ENCODE data around the gene TMEM30A. TPM values are rescaled to one million over a fixed set of nuclear protein-coding genes. Genes with fewer than 3 reads are reported as not detected.

Gene TMEM30A
- total RNA-seq, 4 donors from 2014 or later = 28.9 to 86.2 (median 56.5) TPM

GRCh38 chr6:75327807-75328206, 43.2 kb upstream of the TMEM30A start:
- H3K27ac ChIP-seq = no peak overlapping the region
- 80 to 100% methylated on average over 1 of the region's 1 CpG for WGBS, 2 donors (ENCODE audit: low coverage in 1 of 2)
- no peaks in the 10 kb centered on the region for H3K27me3 ChIP-seq
- intact Hi-C loops (cut with DNase I; ENCODE audit: low total_unique reads) = no loop called here
- TF ChIP-seq POLR2AphosphoS5 (IDR thresholded peaks at IDR 0.05) = no peak
- no peak for TF ChIP-seq EP300 (IDR thresholded peaks at IDR 0.05; ENCODE audit: low read depth)
- TF ChIP-seq CTCF (IDR thresholded peaks at IDR 0.05) = no peak
- TF ChIP-seq POLR2A (IDR thresholded peaks at IDR 0.05) = no peak
- no peaks in the 10 kb centered on the region for H3K9me3 ChIP-seq
- no peaks in the 10 kb centered on the region for H3K36me3 ChIP-seq
- no peak overlapping the region for H3K4me3 ChIP-seq
- in situ Hi-C loops (cut with MboI; ENCODE audit: low pct_ligation_motif_present in 1 of 4, low pct_unique_long_range_greater_than_20kb in 1 of 4, low sequenced_read_pairs in 3 of 4) = no loop called here
- DNase-seq = no peak
- no peaks in the 10 kb centered on the region for H3K4me1 ChIP-seq

GRCh38 chr6:75326557-75327258, 42.1 kb upstream of the TMEM30A start:
- in situ Hi-C loops (cut with MboI; ENCODE audit: low pct_ligation_motif_present in 1 of 4, low pct_unique_long_range_greater_than_20kb in 1 of 4, low sequenced_read_pairs in 3 of 4) = no loop called here
- Histone ChIP-seq H3K4me1 (no peaks in the 10 kb centered on the region), H3K27me3 (no peaks in the 10 kb centered on the region), H3K9me3 (no peaks in the 10 kb centered on the region), H3K36me3 (no peaks in the 10 kb centered on the region), H3K4me3 (no peak overlapping the region), H3K27ac (no peak overlapping the region)
- WGBS, 2 donors (ENCODE audit: low coverage in 1 of 2) = 78 to 79% methylated on average over 2 of the region's 2 CpGs
- intact Hi-C loops (cut with DNase I; ENCODE audit: low total_unique reads) = no loop called here
- TF ChIP-seq POLR2A (IDR thresholded peaks at IDR 0.05) = no peak
- DNase-seq = no peak

GRCh38 chr6:75318900-75319299, 34.3 kb upstream of the TMEM30A start:
- no peaks in the 10 kb centered on the region for H3K4me1 ChIP-seq
- TF ChIP-seq POLR2AphosphoS5 (IDR thresholded peaks at IDR 0.05) = no peak
- TF ChIP-seq EP300 (IDR thresholded peaks at IDR 0.05; ENCODE audit: low read depth) = no peak
- TF ChIP-seq CTCF (IDR thresholded peaks at IDR 0.05) = no peak
- TF ChIP-seq POLR2A (IDR thresholded peaks at IDR 0.05) = no peak
- H3K4me3 ChIP-seq = no peak overlapping the region
- H3K27me3 ChIP-seq = no peaks in the 10 kb centered on the region
- no peaks in the 10 kb centered on the region for H3K36me3 ChIP-seq
- intact Hi-C loops (cut with DNase I; ENCODE audit: low total_unique reads) (no loop called here), in situ Hi-C loops (cut with MboI; ENCODE audit: low pct_ligation_motif_present in 1 of 4, low pct_unique_long_range_greater_than_20kb in 1 of 4, low sequenced_read_pairs in 3 of 4) (loop anchor here in 1 of 4 donors (25.0 kb wide), 1 partner anchor 193 kb away; no protein-coding TSS in a partner anchor)
- no peak overlapping the region for H3K27ac ChIP-seq
- 73 to 95% methylated on average over 2 of the region's 2 CpGs for WGBS, 2 donors (ENCODE audit: low coverage in 1 of 2)
- no peak for DNase-seq
- no peaks in the 10 kb centered on the region for H3K9me3 ChIP-seq

GRCh38 chr6:75317503-75318206, 33.1 kb upstream of the TMEM30A start:
- no peak for DNase-seq
- Histone ChIP-seq H3K36me3 (no peaks in the 10 kb centered on the region), H3K4me3 (no peak overlapping the region), H3K4me1 (no peaks in the 10 kb centered on the region), H3K9me3 (no peaks in the 10 kb centered on the region), H3K27ac (no peak overlapping the region), H3K27me3 (no peaks in the 10 kb centered on the region)
- in situ Hi-C loops (cut with MboI; ENCODE audit: low pct_ligation_motif_present in 1 of 4, low pct_unique_long_range_greater_than_20kb in 1 of 4, low sequenced_read_pairs in 3 of 4) = loop anchor here in 1 of 4 donors (25.0 kb wide), 1 partner anchor 195 kb away; no protein-coding TSS in a partner anchor
- TF ChIP-seq EP300 (IDR thresholded peaks at IDR 0.05; ENCODE audit: low read depth) (no peak), POLR2A (IDR thresholded peaks at IDR 0.05) (no peak), CTCF (IDR thresholded peaks at IDR 0.05) (no peak), POLR2AphosphoS5 (IDR thresholded peaks at IDR 0.05) (no peak)
- intact Hi-C loops (cut with DNase I; ENCODE audit: low total_unique reads) = no loop called here
- WGBS, 2 donors (ENCODE audit: low coverage in 1 of 2) = 69 to 83% methylated on average over 4 of the region's 4 CpGs
